ENCODE measurements around the gene SMYD3. TPM values are rescaled to one million over a fixed set of nuclear protein-coding genes. Genes with fewer than 3 reads are reported as not detected.

SMYD3 gene
- total and polyA plus RNA-seq, 12 donors, result 13.5 to 78.2 (median 26.8) TPM

- no peak for DNase-seq
- TF ChIP-seq POLR2A (IDR thresholded peaks at IDR 0.05), result no peak
- Histone ChIP-seq H3K4me3 (no peak overlapping the region), H3K27me3 (no peaks in the 10 kb centered on the region), H3K4me1 (replicated peaks in 1 of 2) (no peaks in the 10 kb centered on the region), H3K27ac (no peak overlapping the region), H3K9me3 (replicated peaks in 1 of 3) (no peaks in the 10 kb centered on the region), H3K36me3 (replicated peaks in 1 of 2) (no peaks in the 10 kb centered on the region)
- 74 to 90% (median 81%) methylated on average over 4 of the region's 4 CpGs for WGBS, 4 donors
- intact Hi-C loops (cut with DNase I), result no loop called here
Observed at GRCh38 chr1:245721488-245721887, 785.6 kb downstream of the SMYD3 start.

GRCh38 chr1:245718951-245719350, 788.1 kb downstream of the SMYD3 start:
- WGBS, 4 donors, result 93 to 95% (median 94%) methylated on average over 4 of the region's 4 CpGs
- H3K36me3 ChIP-seq (replicated peaks in 1 of 2), result no peaks in the 10 kb centered on the region
- H3K4me3 ChIP-seq, result no peak overlapping the region
- H3K27ac ChIP-seq, result no peak overlapping the region
- intact Hi-C loops (cut with DNase I), result no loop called here
- DNase-seq, result no peak
- H3K4me1 ChIP-seq (replicated peaks in 1 of 2), result no peaks in the 10 kb centered on the region
- no peaks in the 10 kb centered on the region for H3K9me3 ChIP-seq (replicated peaks in 1 of 3)
- no peaks in the 10 kb centered on the region for H3K27me3 ChIP-seq
- TF ChIP-seq, protein P1, sequence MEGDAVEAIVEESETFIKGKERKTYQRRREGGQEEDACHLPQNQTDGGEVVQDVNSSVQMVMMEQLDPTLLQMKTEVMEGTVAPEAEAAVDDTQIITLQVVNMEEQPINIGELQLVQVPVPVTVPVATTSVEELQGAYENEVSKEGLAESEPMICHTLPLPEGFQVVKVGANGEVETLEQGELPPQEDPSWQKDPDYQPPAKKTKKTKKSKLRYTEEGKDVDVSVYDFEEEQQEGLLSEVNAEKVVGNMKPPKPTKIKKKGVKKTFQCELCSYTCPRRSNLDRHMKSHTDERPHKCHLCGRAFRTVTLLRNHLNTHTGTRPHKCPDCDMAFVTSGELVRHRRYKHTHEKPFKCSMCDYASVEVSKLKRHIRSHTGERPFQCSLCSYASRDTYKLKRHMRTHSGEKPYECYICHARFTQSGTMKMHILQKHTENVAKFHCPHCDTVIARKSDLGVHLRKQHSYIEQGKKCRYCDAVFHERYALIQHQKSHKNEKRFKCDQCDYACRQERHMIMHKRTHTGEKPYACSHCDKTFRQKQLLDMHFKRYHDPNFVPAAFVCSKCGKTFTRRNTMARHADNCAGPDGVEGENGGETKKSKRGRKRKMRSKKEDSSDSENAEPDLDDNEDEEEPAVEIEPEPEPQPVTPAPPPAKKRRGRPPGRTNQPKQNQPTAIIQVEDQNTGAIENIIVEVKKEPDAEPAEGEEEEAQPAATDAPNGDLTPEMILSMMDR (IDR thresholded peaks at IDR 0.05), result no peak
- TF ChIP-seq POLR2A (IDR thresholded peaks at IDR 0.05), result no peak

GRCh38 chr1:245718123-245718522, 789.0 kb downstream of the SMYD3 start:
- Histone ChIP-seq H3K9me3 (replicated peaks in 1 of 3) (no peaks in the 10 kb centered on the region), H3K27ac (no peak overlapping the region), H3K36me3 (replicated peaks in 1 of 2) (no peaks in the 10 kb centered on the region), H3K4me3 (no peak overlapping the region), H3K4me1 (replicated peaks in 1 of 2) (no peaks in the 10 kb centered on the region), H3K27me3 (no peaks in the 10 kb centered on the region)
- TF ChIP-seq, protein P1 (IDR thresholded peaks at IDR 0.05), result no peak
- TF ChIP-seq POLR2A (IDR thresholded peaks at IDR 0.05), result no peak
- no peak for DNase-seq
- WGBS, 4 donors, result 72 to 86% (median 78%) methylated on average over 3 of the region's 3 CpGs
- intact Hi-C loops (cut with DNase I), result no loop called here

DNA sequence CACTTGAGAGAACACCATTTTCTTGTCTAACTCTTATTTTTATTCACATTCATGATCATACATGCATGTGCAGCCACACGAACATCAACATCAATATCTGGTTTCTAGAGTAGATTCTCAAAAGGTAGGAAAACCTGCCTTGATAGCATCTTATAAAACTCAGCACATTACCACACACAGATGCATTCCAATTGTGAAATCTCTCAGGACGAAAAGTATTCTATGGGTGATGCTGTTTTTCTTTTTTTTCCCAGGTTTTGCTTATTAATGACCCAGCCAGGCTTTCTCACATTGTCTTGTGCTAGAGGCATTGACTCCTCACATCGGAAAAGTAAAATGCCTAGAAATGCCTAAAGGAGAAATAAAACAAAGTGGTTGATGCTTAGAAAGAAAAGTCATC, 789.5 kb downstream of the SMYD3 start:
- no peak overlapping the region for H3K4me3 ChIP-seq
- intact Hi-C loops (cut with DNase I), result no loop called here
- DNase-seq, result no peak
- TF ChIP-seq, protein P1 (IDR thresholded peaks at IDR 0.05), result no peak
- no peak for TF ChIP-seq POLR2A (IDR thresholded peaks at IDR 0.05)
- no peaks in the 10 kb centered on the region for H3K4me1 ChIP-seq (replicated peaks in 1 of 2)
- H3K36me3 ChIP-seq (replicated peaks in 1 of 2), result no peaks in the 10 kb centered on the region
- H3K27me3 ChIP-seq, result no peaks in the 10 kb centered on the region
- H3K9me3 ChIP-seq (replicated peaks in 1 of 3), result no peaks in the 10 kb centered on the region
- 90 to 94% (median 92%) methylated on average over 3 of the region's 3 CpGs for WGBS, 4 donors
- no peak overlapping the region for H3K27ac ChIP-seq

- H3K4me3 ChIP-seq, result no peak overlapping the region
- intact Hi-C loops (cut with DNase I), result no loop called here
- no peaks in the 10 kb centered on the region for H3K36me3 ChIP-seq (replicated peaks in 1 of 2)
- no peak for DNase-seq
- TF ChIP-seq, protein P1 (IDR thresholded peaks at IDR 0.05), result no peak
- TF ChIP-seq POLR2A (IDR thresholded peaks at IDR 0.05), result no peak
- H3K27me3 ChIP-seq, result no peaks in the 10 kb centered on the region
- WGBS, 4 donors, result 83 to 93% (median 88%) methylated on average over 3 of the region's 3 CpGs
- no peaks in the 10 kb centered on the region for H3K4me1 ChIP-seq (replicated peaks in 1 of 2)
- no peak overlapping the region for H3K27ac ChIP-seq
- H3K9me3 ChIP-seq (replicated peaks in 1 of 3), result no peaks in the 10 kb centered on the region
Observed at GRCh38 chr1:245716561-245716960, 790.5 kb downstream of the SMYD3 start.

All from adrenal gland (tissue), 12 donors.